Hematopoietic multipotent progenitor cell treated with erythropoietin and hydrocortisone succinate and interleukin-3 and kit ligand, for 6 days (in vitro differentiated cells): ENCODE data around the gene EFCAB11.

Source experiments
- DNase-seq: peaks from one replicate; pipeline ENCODE4 v3.0.0-alpha.2; 2015

EFCAB11 gene

GRCh38 chr14:89865153-89865552 lies 89.4 kb downstream of the EFCAB11 start:
- no peak for DNase-seq

DNA sequence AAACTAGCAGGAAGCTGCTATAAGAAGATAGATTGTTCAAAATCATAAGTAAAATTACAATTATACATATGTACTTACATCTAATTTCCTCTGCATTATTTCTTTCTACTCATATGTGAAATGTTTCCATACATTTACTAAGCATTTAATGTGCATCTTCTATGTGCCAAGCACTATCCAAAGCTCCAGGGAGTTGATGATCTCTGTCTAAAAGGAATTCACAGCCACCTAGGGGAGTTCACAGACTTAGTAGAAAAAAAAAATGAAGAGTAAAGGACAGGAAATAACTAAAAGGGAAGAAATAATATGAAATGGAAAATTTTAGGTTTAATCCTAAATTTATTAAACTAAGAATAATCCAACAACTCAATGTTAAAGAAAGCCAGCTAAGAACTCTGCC lies 91.7 kb downstream of the EFCAB11 start:
- no peak for DNase-seq

DNA sequence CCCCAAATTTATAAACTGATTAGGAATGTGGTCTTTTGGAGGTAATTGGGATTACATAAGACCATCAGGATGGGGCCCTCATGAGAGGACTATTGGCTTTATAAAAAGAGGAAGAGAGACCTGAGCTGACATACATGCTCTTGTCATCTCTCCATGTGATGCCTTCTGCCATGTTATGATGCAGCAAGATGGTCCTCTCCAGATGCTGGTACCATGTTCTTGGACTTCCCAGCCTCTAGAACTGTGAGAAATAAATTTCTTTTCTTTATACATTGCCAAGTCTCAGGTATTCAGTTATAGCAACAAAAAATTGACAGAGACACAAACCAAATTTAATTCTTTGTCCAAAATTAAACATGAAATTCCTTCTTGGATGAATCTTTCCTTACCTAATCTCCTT lies 92.9 kb downstream of the EFCAB11 start:
- DNase-seq: no peak

GRCh38 chr14:89858089-89858488 lies 96.4 kb downstream of the EFCAB11 start:
- DNase-seq: no peak

DNA sequence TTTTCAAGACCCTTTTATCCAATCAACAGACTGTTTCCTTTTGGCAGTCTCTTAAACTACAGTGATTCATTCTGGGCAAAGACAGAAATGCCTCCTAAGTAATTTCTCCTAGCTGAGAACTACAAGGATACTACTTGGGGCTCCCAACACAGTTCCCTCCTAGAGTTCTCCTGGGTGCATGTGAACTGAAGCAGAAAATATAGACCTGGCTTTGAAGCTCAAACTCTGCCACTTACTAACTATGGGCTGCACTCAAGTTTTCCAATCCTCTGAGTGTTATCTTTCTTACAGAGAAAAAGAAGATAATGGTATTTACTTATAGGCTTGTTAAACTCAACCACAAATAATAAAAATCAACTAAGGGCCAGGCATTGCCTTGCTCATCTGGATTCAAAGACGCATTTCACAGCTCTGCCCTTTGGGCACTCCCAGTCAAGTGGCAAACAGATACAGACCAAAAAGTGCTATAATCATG lies 97.6 kb downstream of the EFCAB11 start:
- DNase-seq: no peak

DNA sequence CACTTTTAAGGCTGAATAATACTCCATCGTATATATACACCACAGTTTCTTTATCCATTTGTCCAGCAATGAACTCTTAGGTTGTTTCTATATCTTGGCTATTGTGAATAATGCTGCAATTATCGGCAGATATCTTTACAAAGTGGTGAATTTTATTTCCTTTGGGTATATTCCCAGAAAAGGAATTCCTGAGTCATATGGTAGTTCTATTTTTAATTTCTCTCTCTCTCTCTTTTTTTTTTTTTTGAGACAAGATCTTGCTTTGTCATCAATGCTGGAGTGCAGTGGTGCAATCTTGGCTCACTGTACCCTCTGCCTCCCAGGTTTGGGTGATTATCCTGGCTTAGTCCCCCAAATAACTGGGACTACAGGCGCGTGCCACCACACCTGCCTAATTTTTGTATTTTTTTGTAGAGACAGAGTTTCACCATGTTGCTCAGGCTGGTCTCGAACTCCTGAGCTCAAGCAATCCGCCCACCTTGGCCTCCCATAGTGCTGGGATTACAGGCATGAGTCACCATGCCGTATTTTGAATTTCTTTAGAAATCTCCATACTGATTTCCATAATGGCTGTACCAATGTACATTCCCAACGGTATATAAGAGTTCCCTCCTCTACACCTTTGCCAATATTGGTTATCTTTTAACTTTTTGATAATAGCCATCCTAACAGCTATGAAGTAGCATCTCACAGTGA lies 98.4 kb downstream of the EFCAB11 start:
- DNase-seq: no peak

GRCh38 chr14:89853936-89854693 lies 100.4 kb downstream of the EFCAB11 start:
- peak; percentile 4 for DNase-seq

DNA sequence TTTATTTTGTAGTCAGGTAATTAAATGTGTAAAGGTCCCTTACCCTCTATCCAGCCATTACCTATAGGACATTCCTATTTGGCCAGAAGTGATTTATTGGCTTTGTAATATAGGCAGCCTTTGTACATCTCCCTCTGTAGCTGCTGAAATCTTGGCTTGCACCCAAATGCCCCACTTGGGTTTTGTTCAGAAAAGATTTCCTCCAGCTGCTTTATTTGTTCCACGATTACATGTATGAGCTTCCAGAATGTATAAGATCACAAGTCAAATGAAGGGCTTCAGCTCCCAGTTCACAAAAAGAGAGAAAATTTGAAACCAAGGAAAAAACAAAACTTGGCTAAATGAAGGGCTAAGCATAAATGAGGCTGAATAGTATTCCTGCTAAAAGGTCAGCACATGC lies 103.4 kb downstream of the EFCAB11 start:
- no peak for DNase-seq

- no peak for DNase-seq
These were observed 104.6 kb downstream of the EFCAB11 start for GRCh38 chr14:89849931-89850330.

GRCh38 chr14:89848165-89848564 lies 106.4 kb downstream of the EFCAB11 start:
- no peak for DNase-seq

GRCh38 chr14:89845346-89845745 lies 109.2 kb downstream of the EFCAB11 start:
- no peak for DNase-seq

- no peak for DNase-seq
These were observed 110.0 kb downstream of the EFCAB11 start for GRCh38 chr14:89844508-89844907.

- DNase-seq: no peak
These were observed 111.7 kb downstream of the EFCAB11 start for GRCh38 chr14:89842837-89843236.

GRCh38 chr14:89841851-89842250 lies 112.7 kb downstream of the EFCAB11 start:
- no peak for DNase-seq

- no peak for DNase-seq
These were observed 117.6 kb downstream of the EFCAB11 start for GRCh38 chr14:89836830-89837469.

GRCh38 chr14:89833661-89834060 lies 120.9 kb downstream of the EFCAB11 start:
- no peak for DNase-seq

DNA sequence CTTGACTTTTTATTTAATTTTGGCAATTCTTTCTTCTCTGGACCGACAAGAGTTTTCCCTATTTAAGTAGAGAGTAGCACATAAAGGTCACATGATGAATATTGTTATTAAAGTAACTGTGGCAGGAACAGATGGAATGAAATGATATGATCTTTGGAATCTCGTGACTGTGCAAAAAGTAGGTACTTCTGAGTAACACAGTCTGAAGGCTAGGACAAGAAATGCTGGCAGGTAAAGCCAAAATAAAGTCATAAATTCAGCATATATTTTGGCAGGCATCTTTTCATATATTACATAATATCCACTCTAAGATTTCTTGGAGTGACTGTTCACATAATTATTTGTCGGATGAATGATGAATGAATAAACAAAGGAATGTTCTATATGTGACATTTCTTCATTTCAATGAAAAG lies 121.4 kb downstream of the EFCAB11 start:
- DNase-seq: peak; percentile 10

DNA sequence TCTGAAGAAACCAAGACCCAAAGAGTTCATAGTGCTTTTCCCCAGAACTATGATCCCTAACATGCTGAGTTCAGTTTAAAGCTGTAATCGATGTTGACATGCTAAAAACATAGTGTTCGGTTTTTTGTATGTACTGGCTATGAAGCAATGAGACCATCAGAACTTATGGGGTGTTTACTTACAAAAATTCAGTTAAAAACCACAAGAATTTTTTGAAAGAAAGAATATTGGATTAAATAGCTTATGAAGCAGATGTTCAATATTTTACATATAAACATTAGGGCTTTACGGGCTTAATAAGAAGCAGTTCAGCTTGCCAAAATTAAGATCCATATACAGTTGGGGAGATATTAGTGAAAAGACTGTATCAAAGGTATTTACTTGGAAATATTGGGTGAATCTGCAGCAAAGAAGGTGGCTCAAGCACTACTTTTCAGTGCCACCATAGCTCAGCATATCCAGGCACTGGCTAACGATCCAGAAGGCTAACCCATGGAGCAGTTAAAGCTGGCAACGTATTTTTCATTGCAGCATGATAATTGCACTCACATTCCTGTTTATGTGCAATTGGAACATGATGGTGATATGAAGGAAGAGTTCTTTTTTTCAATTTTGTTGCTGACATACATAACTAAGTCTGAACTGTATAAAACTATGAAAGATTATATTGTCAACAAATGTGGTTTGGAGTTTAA lies 125.9 kb downstream of the EFCAB11 start:
- no peak for DNase-seq

GRCh38 chr14:89827265-89827664 lies 127.3 kb downstream of the EFCAB11 start:
- peak; percentile 32 for DNase-seq

DNA sequence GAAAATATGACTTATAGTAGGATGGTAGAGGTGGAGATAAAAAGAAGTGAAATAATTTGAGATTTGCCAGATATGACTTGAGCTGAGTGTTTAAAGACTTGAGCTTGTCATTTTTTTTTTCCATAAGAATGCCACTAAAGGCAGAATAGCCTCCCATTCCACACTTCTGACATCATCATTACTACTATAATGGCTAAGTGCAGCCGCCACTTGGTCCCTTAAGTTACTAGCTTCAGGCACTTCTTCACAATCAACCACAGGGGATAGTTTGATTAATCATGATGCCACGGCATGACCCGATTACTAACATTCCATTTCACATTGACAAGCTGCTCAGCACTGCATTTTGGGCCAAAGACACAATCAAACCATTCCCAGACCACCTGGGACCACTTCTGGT lies 127.9 kb downstream of the EFCAB11 start:
- DNase-seq: no peak

- no peak for DNase-seq
These were observed 130.8 kb downstream of the EFCAB11 start for GRCh38 chr14:89823743-89824142.

DNA sequence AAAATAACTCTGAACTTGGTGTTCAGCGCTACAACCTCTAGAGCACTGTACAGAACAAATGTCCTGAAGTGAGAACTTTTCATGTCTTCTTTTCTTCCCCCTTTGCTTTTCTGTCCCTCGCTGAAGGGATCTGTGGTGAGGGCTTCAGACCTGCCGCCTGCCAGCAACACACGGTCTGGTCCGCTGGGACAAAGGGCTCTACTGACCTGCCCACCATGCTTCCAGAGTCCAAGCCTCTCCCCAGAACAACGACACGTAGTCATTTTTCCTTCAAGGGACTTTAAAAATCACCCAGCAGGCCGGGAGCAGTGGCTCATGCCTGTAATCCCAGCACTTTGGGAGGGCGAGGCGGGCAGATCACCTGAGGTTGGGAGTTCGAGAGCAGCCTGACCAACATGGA lies 140.4 kb downstream of the EFCAB11 start:
- no peak for DNase-seq

DNA sequence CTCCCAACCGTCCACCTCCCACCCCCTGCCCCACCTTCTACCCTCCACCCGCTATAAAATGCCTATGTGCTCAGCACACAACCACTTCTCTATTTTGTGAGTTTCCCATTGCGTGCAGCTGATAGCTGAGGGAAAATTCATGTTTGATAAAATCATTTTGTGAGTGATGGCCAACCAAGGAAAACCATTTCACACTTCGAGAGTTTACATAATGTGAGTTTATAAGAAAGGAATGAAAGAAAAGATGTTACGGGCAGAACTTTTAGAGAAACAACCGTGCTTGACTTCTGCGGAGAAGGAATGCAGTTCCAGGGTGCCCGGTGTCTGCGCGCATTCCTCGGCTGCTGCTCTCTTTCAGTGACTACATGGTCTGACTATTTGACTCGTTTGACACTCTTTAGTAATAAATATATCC lies 140.9 kb downstream of the EFCAB11 start:
- peak; percentile 16 for DNase-seq
